Glutamatergic neuron (in vitro differentiated cells): ENCODE results near the gene CTAGE15. TPM values are rescaled to one million over a fixed set of nuclear protein-coding genes. Genes with fewer than 3 reads are reported as not detected.
"Not testable (repeated sequence)": the region's sequence is repeated elsewhere in the genome, so short reads cannot be mapped to it uniquely, and the experiment has no call there.

ENCODE experiments used
- DNase-seq: peaks from one replicate; pipeline ENCODE4 v3.0.0; 2022
- H3K27ac Mint-ChIP-seq: one replicate; pipeline ENCODE4 v1.8.0; 2020; ENCODE audit warnings: mild to moderate bottlenecking, mixed read lengths, inconsistent platforms; ENCODE audit not compliant: unreplicated experiment
- H3K27me3 Mint-ChIP-seq: one replicate; pipeline ENCODE4 v1.8.0; 2020; ENCODE audit warnings: mild to moderate bottlenecking, moderate library complexity, mixed read lengths, inconsistent platforms; ENCODE audit not compliant: unreplicated experiment
- H3K36me3 Mint-ChIP-seq: one replicate; pipeline ENCODE4 v1.8.0; 2020; ENCODE audit warnings: mild to moderate bottlenecking, mixed read lengths, inconsistent platforms; ENCODE audit not compliant: unreplicated experiment
- H3K4me1 Mint-ChIP-seq: one replicate; pipeline ENCODE4 v1.8.0; 2020; ENCODE audit warnings: mild to moderate bottlenecking, low read depth, mixed read lengths, inconsistent platforms; ENCODE audit not compliant: unreplicated experiment
- H3K4me3 Mint-ChIP-seq: one replicate; pipeline ENCODE4 v1.8.0; 2020; ENCODE audit warnings: mild to moderate bottlenecking, mixed read lengths, inconsistent platforms; ENCODE audit not compliant: unreplicated experiment
- H3K9me3 Mint-ChIP-seq: one replicate; pipeline ENCODE4 v1.8.0; 2020; ENCODE audit warnings: mild to moderate bottlenecking, moderate library complexity, mixed read lengths, inconsistent platforms; ENCODE audit not compliant: unreplicated experiment
- long read RNA-seq: library from polyadenylated mRNA; unstranded; transcript quantifications from one replicate; pipeline ENCODE4 v2.0.0, GENCODE V29; 2020; ENCODE audit not compliant: unreplicated experiment
- total RNA-seq: library from RNA; stranded (reverse); fragmentation: NEBNext Ultra II Directional; extraction: Animal tissue kit (Norgen Biotek cat#: 25700); gene quantifications from one replicate; pipeline ENCODE4 v1.2.1, GENCODE V29; 2021; ENCODE audit not compliant: unreplicated experiment

CTAGE15 gene, protein sequence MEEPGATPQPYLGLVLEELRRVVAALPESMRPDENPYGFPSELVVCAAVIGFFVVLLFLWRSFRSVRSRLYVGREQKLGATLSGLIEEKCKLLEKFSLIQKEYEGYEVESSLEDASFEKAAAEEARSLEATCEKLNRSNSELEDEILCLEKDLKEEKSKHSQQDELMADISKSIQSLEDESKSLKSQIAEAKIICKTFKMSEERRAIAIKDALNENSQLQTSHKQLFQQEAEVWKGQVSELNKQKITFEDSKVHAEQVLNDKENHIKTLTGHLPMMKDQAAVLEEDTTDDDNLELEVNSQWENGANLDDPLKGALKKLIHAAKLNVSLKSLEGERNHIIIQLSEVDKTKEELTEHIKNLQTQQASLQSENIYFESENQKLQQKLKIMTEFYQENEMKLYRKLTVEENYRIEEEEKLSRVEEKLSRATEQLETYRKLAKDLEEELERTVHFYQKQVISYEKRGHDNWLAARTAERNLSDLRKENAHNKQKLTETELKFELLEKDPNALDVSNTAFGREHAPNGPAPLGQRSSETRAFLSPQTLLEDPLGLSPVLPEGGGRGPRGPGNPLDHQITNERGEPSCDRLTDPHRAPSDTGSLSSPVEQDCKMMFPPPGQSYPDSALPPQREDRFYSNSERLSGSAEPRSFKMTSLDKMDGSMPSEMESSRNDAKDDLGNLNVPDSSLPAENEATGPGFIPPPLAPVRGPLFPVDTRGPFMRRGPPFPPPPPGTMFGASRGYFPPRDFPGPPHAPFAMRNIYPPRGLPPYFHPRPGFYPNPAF
- not detected for total RNA-seq
- long read RNA-seq, result 0 reads

DNA sequence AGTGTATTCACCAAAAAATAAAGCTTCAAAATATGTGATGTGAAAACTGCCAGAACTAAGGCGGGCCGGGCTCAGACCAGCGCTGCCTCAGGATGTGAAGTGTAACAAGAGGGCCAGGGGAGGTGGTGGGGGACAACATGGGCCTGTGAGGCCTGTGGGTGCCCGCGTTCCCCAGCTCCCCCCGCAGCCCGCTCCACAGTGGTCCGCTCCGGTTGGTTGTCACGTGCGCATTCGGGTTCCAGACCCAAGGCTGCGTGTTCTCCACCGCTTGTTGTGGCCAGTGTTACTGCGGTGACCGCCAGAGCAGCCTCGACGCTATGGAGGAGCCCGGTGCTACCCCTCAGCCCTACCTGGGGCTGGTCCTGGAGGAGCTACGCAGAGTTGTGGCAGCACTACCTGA is at the start of gene CTAGE15:
TSS of gene CTAGE15 (plus strand) at position 301 of the 400 bp plus-strand sequence. CDS start at position 318, 17 bp downstream.
- not testable (repeated sequence) for H3K4me1 Mint-ChIP-seq, H3K4me3 Mint-ChIP-seq, H3K9me3 Mint-ChIP-seq, H3K27ac Mint-ChIP-seq, DNase-seq, H3K27me3 Mint-ChIP-seq, H3K36me3 Mint-ChIP-seq

DNA sequence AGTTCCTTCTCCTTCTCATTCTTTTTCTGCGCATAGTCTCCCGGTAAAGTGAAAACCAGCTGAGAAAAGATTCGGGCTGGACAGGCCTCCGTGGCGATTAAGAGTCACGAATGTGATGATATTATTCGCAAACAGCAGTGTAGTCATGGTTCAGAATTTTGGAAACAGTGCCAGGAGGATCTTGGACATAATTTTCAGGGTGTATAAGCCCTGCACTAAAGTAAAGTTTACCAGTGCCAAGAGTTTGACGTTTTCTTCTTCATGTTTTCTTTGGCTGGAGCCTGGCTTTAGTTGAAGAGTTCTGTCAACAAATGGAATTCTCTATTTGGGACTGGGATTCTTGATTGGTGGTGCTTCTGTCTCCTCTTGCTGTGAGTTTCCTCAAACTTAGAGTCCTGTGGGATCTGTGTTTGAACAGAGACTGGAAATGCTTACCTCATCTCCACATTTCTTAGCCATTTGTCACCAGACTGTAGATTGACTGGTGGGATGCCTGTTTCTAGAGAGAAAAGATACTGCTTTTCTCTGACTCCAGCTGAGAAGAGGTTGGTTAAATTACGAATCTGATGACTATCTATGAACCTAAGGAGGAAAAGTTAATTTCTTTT is 49.2 kb upstream of the CTAGE15 start:
- not testable (repeated sequence) for H3K4me3 Mint-ChIP-seq, H3K27ac Mint-ChIP-seq

DNA sequence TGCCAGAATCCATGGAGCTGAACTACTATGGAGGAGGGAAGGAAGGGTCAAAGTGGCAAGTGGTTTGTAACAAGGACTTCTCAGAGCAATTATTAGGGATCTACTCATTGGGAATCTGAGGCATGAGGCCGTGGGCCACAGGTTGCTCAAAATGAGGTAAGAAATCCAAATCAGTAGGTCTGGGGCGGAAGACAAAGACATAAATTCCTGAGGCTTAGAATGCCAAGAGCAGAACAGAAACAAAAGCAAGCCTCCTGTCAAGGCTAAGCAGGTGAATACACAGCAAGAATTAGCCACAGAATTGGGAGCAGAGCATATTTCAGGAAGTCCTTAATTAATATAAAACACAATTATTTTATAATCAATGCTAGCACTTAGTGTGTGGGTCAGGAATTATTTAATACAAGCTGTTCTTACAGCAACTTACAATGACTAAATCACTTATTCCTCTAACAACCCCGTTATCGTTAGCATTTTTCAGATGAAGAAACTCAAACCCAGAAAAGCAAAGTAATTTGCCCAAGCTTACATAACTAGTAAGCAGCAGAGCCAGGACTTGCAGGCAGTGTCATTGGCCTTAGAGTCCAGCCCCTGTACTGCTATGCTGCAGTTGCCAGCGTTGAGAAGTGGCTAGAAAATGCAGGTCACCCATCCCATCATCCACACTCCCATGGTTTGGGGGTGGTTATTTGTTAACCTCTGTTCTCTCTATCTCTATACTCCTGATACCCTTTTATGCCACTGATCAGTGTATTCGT is 40.3 kb upstream of the CTAGE15 start:
- not testable (repeated sequence) for H3K27ac Mint-ChIP-seq, DNase-seq, H3K36me3 Mint-ChIP-seq, H3K9me3 Mint-ChIP-seq, H3K4me3 Mint-ChIP-seq, H3K27me3 Mint-ChIP-seq, H3K4me1 Mint-ChIP-seq

More for the DNA sequence above, 49.2 kb upstream of the CTAGE15 start:
- DNase-seq, H3K27me3 Mint-ChIP-seq, H3K9me3 Mint-ChIP-seq, H3K4me1 Mint-ChIP-seq, H3K36me3 Mint-ChIP-seq: not testable (repeated sequence)

DNA sequence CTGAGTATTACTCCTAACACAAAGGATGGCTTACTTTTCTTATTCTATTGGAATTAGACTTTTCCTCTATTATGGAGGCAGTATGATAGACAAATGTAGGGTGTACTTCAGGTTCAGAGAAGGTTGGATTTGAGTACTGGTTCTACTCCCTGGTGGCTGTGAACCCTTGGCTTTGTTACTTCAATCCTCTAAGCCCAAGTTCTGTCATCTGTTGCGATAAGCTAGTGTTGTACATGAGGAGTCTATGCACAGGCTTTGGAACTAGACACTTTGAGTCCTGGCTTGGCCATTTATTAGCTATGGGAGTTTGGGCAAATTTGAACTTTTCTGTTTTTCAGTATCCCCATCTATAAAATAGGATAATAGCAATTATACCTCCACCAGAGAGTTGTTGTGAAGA is 39.7 kb upstream of the CTAGE15 start:
- H3K27me3 Mint-ChIP-seq, H3K36me3 Mint-ChIP-seq, H3K27ac Mint-ChIP-seq, DNase-seq, H3K4me3 Mint-ChIP-seq, H3K9me3 Mint-ChIP-seq, H3K4me1 Mint-ChIP-seq: not testable (repeated sequence)

DNA sequence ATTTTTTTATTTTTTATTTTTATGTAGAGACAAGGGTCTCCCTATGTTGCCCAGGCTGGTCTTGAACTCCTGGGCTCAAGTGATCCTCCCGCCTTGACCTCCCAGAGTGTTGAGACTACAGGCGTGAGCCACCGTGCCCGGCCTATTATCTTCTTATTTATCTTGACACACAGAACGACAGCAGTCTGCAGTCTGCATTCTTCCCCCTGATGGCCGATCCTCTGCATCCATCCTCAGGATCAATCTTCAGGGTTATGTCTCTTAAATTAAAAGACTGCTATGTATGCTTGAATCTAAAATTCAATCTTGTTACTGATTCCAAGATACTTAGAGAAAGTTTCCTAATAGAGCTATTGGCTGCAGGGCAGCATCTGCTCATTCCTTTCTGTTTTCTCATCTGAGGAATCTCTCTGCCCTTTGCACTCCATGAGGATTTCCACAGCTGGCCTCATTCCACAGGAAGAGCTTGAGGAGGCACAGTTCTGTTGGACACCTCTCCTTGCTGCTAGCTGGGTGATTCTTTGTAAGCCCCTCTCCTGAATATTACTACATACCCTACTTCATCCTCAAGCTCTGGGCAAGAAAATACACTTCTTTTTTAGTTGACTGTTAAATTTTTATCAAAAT is 38.3 kb upstream of the CTAGE15 start:
- not testable (repeated sequence) for H3K27ac Mint-ChIP-seq, H3K4me1 Mint-ChIP-seq, H3K9me3 Mint-ChIP-seq, H3K36me3 Mint-ChIP-seq, DNase-seq, H3K4me3 Mint-ChIP-seq, H3K27me3 Mint-ChIP-seq

DNA sequence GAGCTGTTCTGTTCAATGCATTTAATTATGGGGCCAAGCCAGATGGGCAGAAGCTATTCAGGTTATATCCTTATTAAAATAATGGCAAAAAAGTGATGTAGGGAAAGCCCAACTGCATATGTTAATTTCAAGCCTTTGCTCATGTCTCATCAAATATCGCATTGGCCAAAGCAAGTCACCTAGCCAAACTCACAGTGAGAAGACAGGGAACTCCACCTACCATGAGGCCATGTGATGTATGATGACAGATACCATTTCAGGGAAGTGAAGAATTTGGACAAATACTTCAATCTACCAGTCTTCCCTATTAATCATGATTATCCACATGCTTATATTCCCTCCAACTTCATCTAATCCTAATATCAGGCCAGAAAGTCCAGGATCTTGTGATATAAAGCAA is 35.2 kb upstream of the CTAGE15 start:
- not testable (repeated sequence) for H3K4me1 Mint-ChIP-seq, H3K27ac Mint-ChIP-seq, H3K36me3 Mint-ChIP-seq, H3K27me3 Mint-ChIP-seq, H3K4me3 Mint-ChIP-seq, H3K9me3 Mint-ChIP-seq, DNase-seq

DNA sequence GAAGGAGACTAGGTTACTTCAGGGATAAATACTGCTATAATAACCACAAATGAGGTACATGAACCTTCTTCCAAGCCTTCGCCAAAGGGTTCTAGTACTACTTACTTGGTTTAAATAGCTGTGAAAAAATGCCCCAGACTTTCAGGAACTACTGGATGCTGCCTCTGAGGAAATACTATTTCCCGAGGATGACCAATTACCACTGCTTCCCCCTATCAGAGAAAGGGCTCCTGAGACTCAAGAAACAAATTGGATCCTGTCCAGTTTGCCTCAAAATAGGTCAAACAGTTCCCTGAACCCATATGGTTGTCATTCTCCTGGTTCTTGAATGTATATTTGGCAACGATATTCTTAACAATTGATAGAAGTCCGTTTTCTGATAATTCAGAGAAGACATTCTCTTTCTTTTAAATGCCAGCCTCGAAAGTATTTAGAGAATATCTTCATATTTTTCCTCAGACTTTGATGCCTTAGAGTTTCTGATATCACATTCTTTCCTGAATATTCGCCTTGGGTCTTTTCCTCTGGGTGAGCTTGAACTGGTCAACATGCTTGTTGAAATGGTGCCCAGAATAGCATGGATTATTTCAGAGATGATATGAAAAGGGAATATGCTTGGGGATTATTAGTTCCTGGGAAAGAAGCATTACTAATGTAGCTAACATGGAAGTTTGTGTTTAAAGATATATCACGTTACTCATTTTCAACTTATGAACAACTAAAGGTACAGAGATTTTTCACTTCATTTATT is 28.1 kb upstream of the CTAGE15 start:
- not testable (repeated sequence) for H3K4me1 Mint-ChIP-seq, H3K9me3 Mint-ChIP-seq, H3K27ac Mint-ChIP-seq, DNase-seq, H3K27me3 Mint-ChIP-seq, H3K4me3 Mint-ChIP-seq, H3K36me3 Mint-ChIP-seq

DNA sequence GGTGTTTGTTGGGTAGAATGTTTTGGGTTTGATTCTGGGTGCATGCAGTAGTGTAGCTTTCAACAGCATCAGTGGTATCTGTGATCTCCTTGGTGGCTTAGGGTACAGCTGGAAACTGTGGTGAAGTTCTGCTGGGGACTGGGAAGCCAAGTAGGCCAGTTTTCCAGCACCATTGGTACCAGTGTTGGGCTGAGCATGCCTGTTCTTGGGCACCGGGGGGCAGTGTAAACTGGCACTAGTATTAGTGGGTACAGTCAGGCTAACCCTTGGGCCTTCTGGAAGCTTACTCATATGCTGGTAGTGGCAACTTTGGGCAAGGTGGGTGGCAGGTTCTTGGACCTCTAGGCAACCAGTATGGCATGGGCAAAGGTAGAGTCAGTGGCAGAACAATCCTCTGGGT is 15.6 kb upstream of the CTAGE15 start:
- H3K27ac Mint-ChIP-seq, H3K27me3 Mint-ChIP-seq, DNase-seq, H3K4me3 Mint-ChIP-seq, H3K36me3 Mint-ChIP-seq, H3K9me3 Mint-ChIP-seq, H3K4me1 Mint-ChIP-seq: not testable (repeated sequence)

DNA sequence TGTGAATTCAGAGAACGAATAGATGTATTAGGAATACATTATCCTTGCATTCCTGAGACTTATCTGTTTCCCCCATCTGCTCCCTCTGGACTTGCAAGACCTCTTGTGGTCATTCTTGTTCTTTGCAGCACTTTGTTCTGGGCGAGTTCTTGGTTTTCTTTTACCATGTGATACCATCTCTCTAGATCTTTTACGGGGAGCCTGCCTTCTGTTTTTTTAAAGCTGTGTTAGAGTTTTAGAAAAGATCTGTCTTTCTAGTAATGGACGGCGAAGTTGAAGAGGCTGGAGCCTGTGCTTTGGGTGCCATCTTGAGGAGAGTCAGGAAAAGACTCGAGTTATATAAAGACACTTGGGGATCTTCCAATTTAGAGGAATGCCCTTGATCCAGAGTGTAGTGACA is 8.3 kb upstream of the CTAGE15 start:
- not testable (repeated sequence) for H3K9me3 Mint-ChIP-seq, H3K4me1 Mint-ChIP-seq, H3K27ac Mint-ChIP-seq, DNase-seq, H3K36me3 Mint-ChIP-seq, H3K27me3 Mint-ChIP-seq, H3K4me3 Mint-ChIP-seq

DNA sequence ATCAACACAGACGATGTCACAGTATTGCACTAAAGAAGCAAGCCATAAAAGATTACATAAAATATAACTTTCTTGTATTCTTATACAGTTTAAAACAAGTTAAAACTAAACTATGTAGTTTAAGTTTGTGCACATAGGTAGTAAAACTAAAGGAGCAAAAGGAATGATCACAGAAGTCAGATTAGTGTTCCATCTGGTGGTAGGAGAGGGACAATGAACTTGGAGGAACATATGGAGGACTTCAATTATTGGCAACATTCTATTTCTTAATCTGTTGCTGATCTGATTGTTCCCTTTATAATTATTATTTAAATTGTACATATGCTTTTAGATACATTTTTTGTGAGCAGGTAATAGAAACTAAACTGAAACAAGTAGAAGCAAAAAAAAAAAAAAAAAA is 5.6 kb upstream of the CTAGE15 start:
- H3K4me1 Mint-ChIP-seq, DNase-seq, H3K27ac Mint-ChIP-seq, H3K4me3 Mint-ChIP-seq, H3K27me3 Mint-ChIP-seq, H3K9me3 Mint-ChIP-seq, H3K36me3 Mint-ChIP-seq: not testable (repeated sequence)

DNA sequence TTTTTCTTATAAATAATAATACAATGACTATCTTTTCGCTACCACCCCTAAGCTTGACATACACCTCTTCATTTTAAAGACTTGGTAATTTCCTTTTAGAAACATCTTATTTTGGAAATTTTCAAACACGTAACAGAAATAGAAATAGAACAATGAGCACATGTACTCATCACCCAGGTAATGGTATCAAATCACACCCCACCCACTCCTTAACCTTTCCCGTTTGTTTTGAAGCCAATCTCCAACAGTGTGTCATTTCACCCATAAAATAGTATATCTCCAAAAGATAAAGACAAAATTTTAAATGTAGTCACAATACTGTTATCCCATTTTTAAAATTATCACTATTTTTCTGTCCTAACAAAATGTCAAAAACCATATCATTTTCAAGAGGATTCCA is 16.6 kb downstream of the CTAGE15 start:
- H3K27me3 Mint-ChIP-seq, DNase-seq, H3K4me3 Mint-ChIP-seq, H3K27ac Mint-ChIP-seq, H3K36me3 Mint-ChIP-seq, H3K4me1 Mint-ChIP-seq, H3K9me3 Mint-ChIP-seq: not testable (repeated sequence)
